Body of pancreas (tissue), 4 donors: Measurements from ENCODE around the gene MAML2. TPM values are rescaled to one million over a fixed set of nuclear protein-coding genes. Genes with fewer than 3 reads are reported as not detected.

Source experiments
- ATAC-seq: fragments of 150-250 bp; one replicate; pipeline ENCODE4 v1.9.1; 2016
- DNase-seq, 4 donors: peaks; one replicate each; pipeline ENCODE4 v3.0.0-alpha.2; 2019
- H3K27ac ChIP-seq, 4 donors: fragments of 200-600 bp; sonication (generic); 1 replicate in 3 of 4; 2 replicates in 1 of 4; pipeline versions ENCODE4 v1.5.1 to v1.6.1; 2016 to 2019; ENCODE audit warnings: mild to moderate bottlenecking in 1 of 4, mixed read lengths in 1 of 4, moderate library complexity in 1 of 4
- H3K27me3 ChIP-seq, 2 donors: fragments of 200-600 bp; sonication (generic); one replicate each; pipeline ENCODE4 v1.6.0; 2016; ENCODE audit warnings: mild to moderate bottlenecking in 1 of 2
- H3K36me3 ChIP-seq, 2 donors: fragments of 200-600 bp; sonication (generic); replicated peaks in 1 of 2; 2 replicates each; pipeline ENCODE4 v1.5.1; 2016; ENCODE audit warnings: low read depth in 2 of 2; ENCODE audit not compliant: insufficient read depth in 1 of 2
- H3K4me1 ChIP-seq: fragments of 200-600 bp; sonication (generic); one replicate; pipeline ENCODE4 v1.6.0; 2016
- H3K4me3 ChIP-seq, 2 donors: fragments of 200-600 bp; sonication (generic); 1 replicate in 1 of 2; 2 replicates in 1 of 2; pipeline ENCODE4 v1.5.1; 2016 to 2019
- H3K9me3 ChIP-seq, 3 donors: fragments of 200-600 bp; sonication (generic); 1 replicate in 2 of 3; 2 replicates in 1 of 3; pipeline ENCODE4 v1.5.1; 2016
- POLR2A ChIP-seq, 3 donors: fragments of 450-650 bp; IDR thresholded peaks; one replicate each; pipeline ENCODE4 v1.6.1; 2016; ENCODE audit warnings: antibody characterized with exemption in 3 of 3, mild to moderate bottlenecking in 2 of 3
- WGBS, 2 donors: methylation state at CpG; one replicate each; pipeline ENCODE4 v1.1.5; 2017; 5-methylcytosine and 5-hydroxymethylcytosine counted together
- intact Hi-C: fragments of 100-400 bp; cut with DNase I; formaldehyde crosslinking; loops from one replicate; pipeline ENCODE4 v1.15.1; 2023
- total RNA-seq, 2 donors: library from RNA; depleted of rRNA; stranded (reverse); fragments of >200 nt; gene quantifications; one replicate each; pipeline ENCODE4 v1.1.0, GENCODE V29; 2016
- TF ChIP-seq, protein P1 (sequence below), 7 experiments: fragments of 450-650 bp in 4 of 7; fragments of 200-600 bp in 3 of 7; sonication (generic) in 3 of 7; IDR thresholded peaks; one replicate each; pipeline ENCODE4 v1.5.1; 2016 to 2019; ENCODE audit warnings: antibody characterized with exemption in 7 of 7

Gene MAML2
- total RNA-seq, 2 donors from 2014 or later: 7.9 to 9.9 TPM

DNA sequence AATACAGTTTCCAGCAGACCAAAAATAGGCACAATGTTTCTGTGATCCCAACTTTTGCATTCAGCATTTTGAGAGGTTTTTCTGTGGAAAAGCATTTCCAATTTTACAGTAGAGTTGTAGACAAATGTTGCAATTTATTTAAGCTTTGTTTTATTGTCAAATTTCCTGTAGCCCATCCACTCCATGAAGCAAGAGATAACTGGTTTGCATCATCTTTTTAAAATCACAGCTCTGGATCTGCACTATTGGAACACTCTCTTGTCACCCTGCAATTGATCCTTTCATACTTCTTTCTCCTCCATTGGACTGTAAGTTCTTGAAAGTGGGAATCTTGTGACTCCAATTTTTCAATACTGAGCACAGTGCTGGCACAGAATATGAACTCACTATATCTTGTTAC is 86.0 kb downstream of the MAML2 start:
- no peaks in the 10 kb centered on the region for H3K9me3 ChIP-seq
- DNase-seq (no peak), ATAC-seq (no peak)
- no peak for TF ChIP-seq POLR2A (IDR thresholded peaks at IDR 0.05)
- TF ChIP-seq, protein P1, sequence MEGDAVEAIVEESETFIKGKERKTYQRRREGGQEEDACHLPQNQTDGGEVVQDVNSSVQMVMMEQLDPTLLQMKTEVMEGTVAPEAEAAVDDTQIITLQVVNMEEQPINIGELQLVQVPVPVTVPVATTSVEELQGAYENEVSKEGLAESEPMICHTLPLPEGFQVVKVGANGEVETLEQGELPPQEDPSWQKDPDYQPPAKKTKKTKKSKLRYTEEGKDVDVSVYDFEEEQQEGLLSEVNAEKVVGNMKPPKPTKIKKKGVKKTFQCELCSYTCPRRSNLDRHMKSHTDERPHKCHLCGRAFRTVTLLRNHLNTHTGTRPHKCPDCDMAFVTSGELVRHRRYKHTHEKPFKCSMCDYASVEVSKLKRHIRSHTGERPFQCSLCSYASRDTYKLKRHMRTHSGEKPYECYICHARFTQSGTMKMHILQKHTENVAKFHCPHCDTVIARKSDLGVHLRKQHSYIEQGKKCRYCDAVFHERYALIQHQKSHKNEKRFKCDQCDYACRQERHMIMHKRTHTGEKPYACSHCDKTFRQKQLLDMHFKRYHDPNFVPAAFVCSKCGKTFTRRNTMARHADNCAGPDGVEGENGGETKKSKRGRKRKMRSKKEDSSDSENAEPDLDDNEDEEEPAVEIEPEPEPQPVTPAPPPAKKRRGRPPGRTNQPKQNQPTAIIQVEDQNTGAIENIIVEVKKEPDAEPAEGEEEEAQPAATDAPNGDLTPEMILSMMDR (IDR thresholded peaks at IDR 0.05): no peak
- no peaks in the 10 kb centered on the region for H3K27me3 ChIP-seq
- intact Hi-C loops: no loop called here
- no peak overlapping the region for H3K27ac ChIP-seq
- H3K36me3 ChIP-seq: no peaks in the 10 kb centered on the region
- no peak overlapping the region for H3K4me3 ChIP-seq
- H3K4me1 ChIP-seq: no peaks in the 10 kb centered on the region

DNA sequence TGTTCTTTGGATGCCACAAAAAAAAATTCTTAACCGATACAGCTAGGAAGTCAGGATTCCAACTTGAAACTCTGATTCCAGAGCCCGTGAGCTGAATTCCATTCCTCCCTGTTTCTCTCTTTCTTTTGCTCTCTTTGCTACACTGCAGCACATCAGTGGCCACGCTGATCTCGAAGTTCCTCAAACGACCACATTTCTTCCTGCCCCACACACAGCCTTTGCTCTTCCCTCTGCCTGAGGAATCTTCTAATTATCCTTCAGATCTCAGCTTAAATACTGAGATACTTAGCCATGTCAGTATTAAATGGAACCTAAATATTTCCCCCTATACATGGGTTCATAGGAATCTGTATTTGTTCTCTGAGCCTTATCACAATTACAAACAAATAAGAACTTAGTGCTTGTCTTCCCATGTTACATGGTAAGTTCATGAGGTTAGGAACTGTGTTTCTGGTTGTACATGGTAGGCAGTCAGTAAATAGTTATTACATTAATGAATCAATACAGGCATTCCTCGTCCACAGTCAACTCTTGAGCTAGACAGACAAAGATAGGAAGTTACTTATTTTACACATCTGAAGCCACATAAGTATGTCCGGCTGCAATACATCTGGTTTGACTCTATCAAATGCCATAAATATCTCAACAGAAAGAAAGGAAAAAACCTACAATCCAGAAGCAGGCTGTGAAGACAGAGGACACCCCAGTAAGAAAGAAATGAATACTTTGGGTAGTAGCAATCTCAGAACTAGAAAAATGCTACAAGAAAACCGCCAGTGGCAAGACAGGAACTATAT is 86.6 kb downstream of the MAML2 start:
- Histone ChIP-seq H3K36me3 (no peaks in the 10 kb centered on the region), H3K4me3 (no peak overlapping the region), H3K27ac (no peak overlapping the region), H3K4me1 (no peaks in the 10 kb centered on the region), H3K9me3 (no peaks in the 10 kb centered on the region), H3K27me3 (no peaks in the 10 kb centered on the region)
- WGBS, 2 donors: 50 to 51% methylated on average over 8 of the region's 8 CpGs
- intact Hi-C loops: no loop called here
- no peak for TF ChIP-seq POLR2A (IDR thresholded peaks at IDR 0.05)
- TF ChIP-seq, protein P1 (IDR thresholded peaks at IDR 0.05): no peak
- no peak for DNase-seq
- ATAC-seq: no peak

DNA sequence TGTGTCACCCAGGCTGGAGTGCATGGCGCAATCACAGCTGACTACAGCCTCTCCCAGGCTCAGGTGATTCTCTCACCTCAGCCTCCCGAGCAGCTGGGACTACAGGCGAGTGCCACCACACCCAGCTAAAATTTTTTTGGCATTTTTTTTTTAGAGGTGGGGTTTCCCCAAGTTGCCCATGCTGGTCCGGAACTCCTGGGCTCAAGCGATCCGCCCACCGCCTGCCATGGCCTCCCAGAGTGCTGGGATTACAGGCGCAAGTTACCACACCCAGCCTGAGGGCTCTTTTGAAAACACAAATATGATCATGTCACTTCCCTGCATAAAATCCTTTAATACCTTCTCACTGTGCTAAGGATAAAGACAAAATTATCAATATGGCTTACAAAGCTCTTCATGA is 88.1 kb downstream of the MAML2 start:
- no peak for TF ChIP-seq POLR2A (IDR thresholded peaks at IDR 0.05)
- TF ChIP-seq, protein P1 (IDR thresholded peaks at IDR 0.05): no peak
- ATAC-seq: no peak
- 77 to 89% methylated on average over 8 of the region's 8 CpGs for WGBS, 2 donors
- peak overlapping the region in 2 of 4 donors; percentile 14 to 42 for H3K27ac ChIP-seq
- no peaks in the 10 kb centered on the region for H3K4me1 ChIP-seq
- no peaks in the 10 kb centered on the region for H3K27me3 ChIP-seq
- H3K36me3 ChIP-seq: no peaks in the 10 kb centered on the region
- no peak for DNase-seq
- intact Hi-C loops: no loop called here
- no peak overlapping the region for H3K4me3 ChIP-seq
- no peaks in the 10 kb centered on the region for H3K9me3 ChIP-seq

DNA sequence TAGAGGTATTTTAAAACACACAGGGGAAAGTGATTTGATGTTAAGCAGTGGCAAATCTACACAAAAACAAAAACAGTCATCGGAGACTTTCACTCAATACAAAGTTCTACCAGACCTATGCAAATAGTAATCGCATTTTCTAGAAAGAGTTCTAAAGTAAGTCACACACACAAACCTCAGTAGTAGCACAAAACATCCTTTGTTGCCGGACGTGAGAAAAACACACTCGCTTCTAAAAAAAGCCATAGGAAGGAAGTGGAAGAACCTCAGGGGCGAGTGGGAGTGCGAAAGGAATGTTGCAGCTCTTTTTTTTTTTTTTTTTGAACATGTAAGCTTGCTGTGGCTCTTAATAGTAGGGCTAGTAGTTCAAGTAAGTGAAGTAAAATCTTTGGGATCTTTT is 88.9 kb downstream of the MAML2 start:
- no peak for TF ChIP-seq POLR2A (IDR thresholded peaks at IDR 0.05)
- TF ChIP-seq, protein P1 (IDR thresholded peaks at IDR 0.05): no peak
- intact Hi-C loops: no loop called here
- no peaks in the 10 kb centered on the region for H3K9me3 ChIP-seq
- H3K27me3 ChIP-seq: no peaks in the 10 kb centered on the region
- 3 to 14% methylated on average over 7 of the region's 7 CpGs for WGBS, 2 donors
- no peak for ATAC-seq
- no peaks in the 10 kb centered on the region for H3K36me3 ChIP-seq
- no peak overlapping the region for H3K4me3 ChIP-seq
- peak in 1 of 4 donors; percentile 34 for DNase-seq
- peak overlapping the region in 3 of 4 donors; percentile 14 to 42 (median 23) for H3K27ac ChIP-seq
- H3K4me1 ChIP-seq: no peaks in the 10 kb centered on the region
